HepG2 (cell line): ENCODE data around the gene GFRA3. TPM values are rescaled to one million over a fixed set of nuclear protein-coding genes. Genes with fewer than 3 reads are reported as not detected.

ENCODE experiments used
- ARID4A ChIP-seq: sonication (generic); formaldehyde crosslinking; IDR thresholded peaks from 2 replicates; pipeline ENCODE4 v1.5.0; 2020; ENCODE audit warnings: mild to moderate bottlenecking, missing genetic modification reagents, borderline replicate concordance
- BRD4 ChIP-seq: sonication (generic); formaldehyde crosslinking; IDR thresholded peaks from 2 replicates; pipeline ENCODE4 v1.4.0; 2020; ENCODE audit warnings: missing genetic modification reagents
- CENPBD1 ChIP-seq: sonication (generic); formaldehyde crosslinking; IDR thresholded peaks from 2 replicates; pipeline ENCODE4 v1.8.0; 2022; ENCODE audit warnings: missing genetic modification reagents, low read depth, mild to moderate bottlenecking, borderline replicate concordance
- IKZF1 ChIP-seq: fragments of 450-650 bp; IDR thresholded peaks from 2 replicates; pipeline ENCODE4 v1.7.1; 2016
- KAT8 ChIP-seq: IDR thresholded peaks from 2 replicates; pipeline ENCODE4 v1.6.1; 2016; ENCODE audit warnings: missing genetic modification reagents, missing compliant biosample characterization
- MYC ChIP-seq: sonication (generic); formaldehyde crosslinking; IDR thresholded peaks from 2 replicates; pipeline ENCODE4 v1.9.0; 2021; ENCODE audit warnings: missing genetic modification reagents, borderline replicate concordance
- NFIC ChIP-seq: IDR thresholded peaks from 2 replicates; pipeline ENCODE4 v1.6.1; 2012; ENCODE audit warnings: mild to moderate bottlenecking, low read length, inconsistent platforms
- POGK ChIP-seq: sonication (generic); formaldehyde crosslinking; conservative IDR thresholded peaks from 2 replicates; pipeline ENCODE4 v1.8.0; 2022; ENCODE audit warnings: mild to moderate bottlenecking, moderate library complexity, missing genetic modification reagents
- RXRA ChIP-seq: sonication (generic); formaldehyde crosslinking; IDR thresholded peaks from 2 replicates; pipeline ENCODE4 v1.5.1; 2020; ENCODE audit warnings: missing genetic modification reagents
- SALL1 ChIP-seq: sonication (generic); formaldehyde crosslinking; IDR thresholded peaks from 2 replicates; pipeline ENCODE4 v1.8.0; 2022; ENCODE audit warnings: mild to moderate bottlenecking, missing genetic modification reagents
- SIN3B ChIP-seq: fragments of 150-350 bp; IDR thresholded peaks from 2 replicates; pipeline ENCODE4 v1.6.1; 2014; ENCODE audit warnings: low read length
- SOX13 ChIP-seq, 3 experiments: fragments of 450-650 bp in 1 of 3; sonication (generic) in 1 of 3; formaldehyde crosslinking in 1 of 3; IDR thresholded peaks in 2 of 3; conservative IDR thresholded peaks in 1 of 3; 2 replicates each; pipeline versions ENCODE4 v1.5.0 to v1.6.1; 2016 to 2020; ENCODE audit warnings: antibody characterized with exemption in 1 of 3, mild to moderate bottlenecking in 1 of 3, missing compliant biosample characterization in 1 of 3, missing genetic modification reagents in 1 of 3, moderate library complexity in 1 of 3
- ZBTB44 ChIP-seq: sonication (generic); formaldehyde crosslinking; IDR thresholded peaks from 2 replicates; pipeline ENCODE4 v1.4.0; 2020; ENCODE audit warnings: missing genetic modification reagents
- ZBTB7A ChIP-seq: sonication (generic); formaldehyde crosslinking; IDR thresholded peaks from 2 replicates; pipeline ENCODE4 v1.8.0; 2022; ENCODE audit warnings: mild to moderate bottlenecking, missing genetic modification reagents
- ZNF317 ChIP-seq: sonication (generic); formaldehyde crosslinking; IDR thresholded peaks from 2 replicates; pipeline ENCODE4 v1.5.0; 2020; ENCODE audit warnings: mild to moderate bottlenecking, missing genetic modification reagents
- ZNF354B ChIP-seq: sonication (generic); formaldehyde crosslinking; IDR thresholded peaks from 2 replicates; pipeline ENCODE4 v1.8.0; 2022; ENCODE audit warnings: mild to moderate bottlenecking, missing genetic modification reagents
- ZNF577 ChIP-seq: sonication (generic); formaldehyde crosslinking; IDR thresholded peaks from 2 replicates; pipeline ENCODE4 v1.4.0; 2020; ENCODE audit warnings: mild to moderate bottlenecking, low read depth, missing genetic modification reagents, borderline replicate concordance
- ZNF639 ChIP-seq: conservative IDR thresholded peaks from 2 replicates; pipeline ENCODE4 v1.6.1; 2018; ENCODE audit warnings: missing genetic modification reagents
- ZNF709 ChIP-seq: sonication (generic); formaldehyde crosslinking; IDR thresholded peaks from 2 replicates; pipeline ENCODE4 v1.5.0; 2020; ENCODE audit warnings: mild to moderate bottlenecking, missing genetic modification reagents
- polyA plus RNA-seq, 8 experiments: library from polyadenylated mRNA; depleted of rRNA in 3 of 8; stranded (reverse) in 7 of 8; unstranded in 1 of 8; fragments of >200 nt; fragmentation: Illumina TruSeq in 4 of 8; extraction: Trizol in 4 of 8; gene quantifications; 2 replicates each; pipeline versions ENCODE4 v1.2.1 to v1.2.3, GENCODE V29; 2011 to 2016; ENCODE audit warnings: low read depth in 4 of 8, missing spikeins in 1 of 8, mixed read lengths in 1 of 8; ENCODE audit not compliant: insufficient read depth in 1 of 8
- total RNA-seq, 5 experiments: library from RNA; depleted of rRNA; stranded (reverse); fragments of >200 nt; fragmentation: Illumina TruSeq; extraction: Trizol; gene quantifications; 2 replicates each; pipeline ENCODE4 v1.2.3, GENCODE V29; 2016; ENCODE audit warnings: low read depth in 1 of 5

The GFRA3 gene
- total and polyA plus RNA-seq, 2 of the 13 experiments (the other 11 are each of a cell fraction or from before 2014, with no cell fraction given), result 0.27 to 0.30 TPM

- TF ChIP-seq ARID4A (CRISPR knock-in tag), result peak; percentile 24; the same call in 1 of the 2 replicates
- no peak for TF ChIP-seq SOX13 (IDR thresholded peaks at IDR 0.05)
- TF ChIP-seq SOX13 (CRISPR knock-in tag; conservative IDR thresholded peaks at IDR 0.05 in 1 of 2, IDR thresholded peaks at IDR 0.05 in 1 of 2), result no peak
- TF ChIP-seq ZNF354B (CRISPR knock-in tag), result no peak
- TF ChIP-seq NFIC, result no peak
- no peak for TF ChIP-seq CENPBD1 (CRISPR knock-in tag)
- TF ChIP-seq ZBTB44 (CRISPR knock-in tag), result no peak
- TF ChIP-seq ZNF709 (CRISPR knock-in tag), result peak; percentile 70; the same call in 1 of the 2 replicates
- TF ChIP-seq ZNF317, result no peak
- TF ChIP-seq POGK (CRISPR knock-in tag), result peak; percentile 58; the same call in 1 of the 2 replicates
- 0 out of 2 replicates have a peak, but pooled peaks have one; percentile 21 for TF ChIP-seq ZBTB7A
- no peak for TF ChIP-seq KAT8 (CRISPR knock-in tag)
- TF ChIP-seq SIN3B, result no peak
- no peak for TF ChIP-seq BRD4 (CRISPR knock-in tag)
- TF ChIP-seq SALL1 (CRISPR knock-in tag), result peak; percentile 69
- TF ChIP-seq IKZF1, result no peak
- no peak for TF ChIP-seq RXRA (CRISPR knock-in tag)
- TF ChIP-seq ZNF639, result no peak
- TF ChIP-seq MYC (CRISPR knock-in tag), result no peak
- no peak for TF ChIP-seq ZNF577 (CRISPR knock-in tag)
Observed at GRCh38 chr5:138241688-138242571, 32.5 kb downstream of the GFRA3 start (continued).
